GM23338 (cell line): ENCODE measurements around the gene TGIF1. TPM values are rescaled to one million over a fixed set of nuclear protein-coding genes. Genes with fewer than 3 reads are reported as not detected.

Source experiments
- ATAC-seq: fragments of 200-7000 bp; cut with Tn5 transposase; 3 replicates; pipeline ENCODE4 v1.9.1; 2020
- DNase-seq: peaks from one replicate; pipeline ENCODE4 v3.0.0-alpha.2; 2015; ENCODE audit warnings: low spot score
- H2AFZ ChIP-seq: fragments of 200-600 bp; sonication (generic); 2 replicates; pipeline ENCODE4 v1.8.0; 2016; ENCODE audit warnings: antibody characterized with exemption, mild to moderate bottlenecking, moderate library complexity
- H3F3A ChIP-seq: fragments of 200-600 bp; sonication (generic); replicated peaks from 2 replicates; pipeline ENCODE4 v1.8.0; 2017; ENCODE audit warnings: antibody characterized with exemption, mixed run types, low read depth
- H3K27ac ChIP-seq: fragments of 200-600 bp; sonication (generic); 2 replicates; pipeline ENCODE4 v1.6.1; 2016; ENCODE audit warnings: low read depth
- H3K27me3 ChIP-seq: fragments of 200-600 bp; sonication (generic); 2 replicates; pipeline ENCODE4 v1.8.0; 2016; ENCODE audit warnings: mild to moderate bottlenecking, mixed run types, moderate library complexity; ENCODE audit not compliant: insufficient read depth
- H3K36me3 ChIP-seq: fragments of 200-600 bp; sonication (generic); 2 replicates; pipeline ENCODE4 v1.8.0; 2016; ENCODE audit warnings: mild to moderate bottlenecking; ENCODE audit not compliant: insufficient read depth
- H3K4me1 ChIP-seq: fragments of 200-600 bp; sonication (generic); 2 replicates; pipeline ENCODE4 v1.8.0; 2016; ENCODE audit warnings: mild to moderate bottlenecking, moderate library complexity; ENCODE audit not compliant: insufficient read depth
- H3K4me2 ChIP-seq: fragments of 200-600 bp; sonication (generic); 2 replicates; pipeline ENCODE4 v1.7.1; 2017; ENCODE audit warnings: mixed run types
- H3K4me3 ChIP-seq: fragments of 200-600 bp; sonication (generic); 2 replicates; pipeline ENCODE4 v1.6.1; 2016; ENCODE audit warnings: mixed run types
- H3K79me2 ChIP-seq: fragments of 200-600 bp; sonication (generic); replicated peaks from 2 replicates; pipeline ENCODE4 v1.8.0; 2017; ENCODE audit warnings: mild to moderate bottlenecking; ENCODE audit not compliant: insufficient read depth
- H3K9me2 ChIP-seq: fragments of 200-600 bp; sonication (generic); 2 replicates; pipeline ENCODE4 v1.8.0; 2017; ENCODE audit not compliant: insufficient read depth
- H4K20me1 ChIP-seq: fragments of 200-600 bp; sonication (generic); replicated peaks from 2 replicates; pipeline ENCODE4 v1.8.0; 2017; ENCODE audit warnings: mild to moderate bottlenecking; ENCODE audit not compliant: insufficient read depth
- H3K27ac Mint-ChIP-seq: 2 replicates; pipeline ENCODE4 v1.8.0; 2020; ENCODE audit warnings: inconsistent platforms, mild to moderate bottlenecking, moderate library complexity, mixed read lengths
- H3K27me3 Mint-ChIP-seq: 3 replicates; pipeline ENCODE4 v1.8.0; 2022; ENCODE audit warnings: low read depth, mild to moderate bottlenecking, moderate library complexity, mixed read lengths, inconsistent platforms; ENCODE audit not compliant: insufficient read depth, poor library complexity
- H3K36me3 Mint-ChIP-seq: 3 replicates; pipeline ENCODE4 v1.8.0; 2021; ENCODE audit warnings: low read depth, mild to moderate bottlenecking, inconsistent platforms, moderate library complexity, mixed read lengths
- H3K4me1 Mint-ChIP-seq: 3 replicates; pipeline ENCODE4 v1.8.0; 2020; ENCODE audit warnings: mild to moderate bottlenecking, inconsistent platforms, mixed read lengths
- H3K4me3 Mint-ChIP-seq: 3 replicates; pipeline ENCODE4 v1.8.0; 2021; ENCODE audit warnings: moderate library complexity, mild to moderate bottlenecking, inconsistent platforms, mixed read lengths
- H3K9me3 Mint-ChIP-seq: 3 replicates; pipeline ENCODE4 v1.8.0; 2020; ENCODE audit warnings: moderate library complexity, mild to moderate bottlenecking, inconsistent platforms, mixed read lengths
- CREB1 ChIP-seq: fragments of 250-450 bp; sonication (Bioruptor Pico); IDR thresholded peaks from 2 replicates; pipeline ENCODE4 v1.5.0; 2020; ENCODE audit warnings: low read depth, mild to moderate bottlenecking, moderate library complexity
- EZH2 ChIP-seq: fragments of 200-600 bp; sonication (generic); IDR thresholded peaks from one replicate; pipeline ENCODE4 v1.8.0; 2017; ENCODE audit warnings: antibody characterized with exemption, mild to moderate bottlenecking, low read depth; ENCODE audit not compliant: unreplicated experiment
- EZH2phosphoT487 ChIP-seq: fragments of 200-600 bp; sonication (generic); IDR thresholded peaks from one replicate; pipeline ENCODE4 v1.8.1; 2018; ENCODE audit warnings: antibody characterized with exemption; ENCODE audit not compliant: unreplicated experiment
- JUNB ChIP-seq: IDR thresholded peaks from one replicate; pipeline ENCODE4 v1.6.1; 2016; ENCODE audit warnings: antibody characterized with exemption; ENCODE audit not compliant: unreplicated experiment
- POLR2AphosphoS5 ChIP-seq: IDR thresholded peaks from 2 replicates; pipeline ENCODE4 v1.6.1; 2016; ENCODE audit warnings: antibody characterized with exemption, low read depth
- STAT1 ChIP-seq: IDR thresholded peaks from one replicate; pipeline ENCODE4 v1.6.1; 2016; ENCODE audit warnings: antibody characterized with exemption; ENCODE audit not compliant: unreplicated experiment
- ZNF114 ChIP-seq: fragments of 250-450 bp; sonication (Bioruptor Pico); IDR thresholded peaks from 2 replicates; pipeline ENCODE4 v1.5.0; 2020; ENCODE audit warnings: mild to moderate bottlenecking, moderate library complexity
- ZNF331 ChIP-seq: fragments of 250-450 bp; sonication (Bioruptor Pico); IDR thresholded peaks from 2 replicates; pipeline ENCODE4 v1.5.0; 2020; ENCODE audit warnings: low read depth, mild to moderate bottlenecking, moderate library complexity
- polyA plus RNA-seq: library from polyadenylated mRNA; unstranded; fragments of >200 nt; fragmentation: Nextera tagmentation; extraction: Ambion mirVana; gene quantifications from 2 replicates; pipeline ENCODE4 v1.2.1, GENCODE V29; 2016
- total RNA-seq: library from RNA; depleted of rRNA; stranded (reverse); fragments of >200 nt; shearing (Covaris generic); gene quantifications from 2 replicates; pipeline ENCODE4 v1.2.3, GENCODE V29; 2014
- TF ChIP-seq, protein P1 (sequence below): IDR thresholded peaks from 2 replicates; pipeline ENCODE4 v1.6.1; 2016; ENCODE audit warnings: antibody characterized with exemption
- TF ChIP-seq, protein P2 (sequence below): fragments of 250-450 bp; sonication (Bioruptor Pico); IDR thresholded peaks from 2 replicates; pipeline ENCODE4 v1.5.0; 2020; ENCODE audit warnings: mild to moderate bottlenecking, moderate library complexity
- TF ChIP-seq, protein P3 (sequence below): IDR thresholded peaks from one replicate; pipeline ENCODE4 v1.6.1; 2018; ENCODE audit warnings: antibody characterized with exemption; ENCODE audit not compliant: unreplicated experiment

The TGIF1 gene
- total and polyA plus RNA-seq, 2 experiments from 2014 or later = 294 to 316 TPM

DNA sequence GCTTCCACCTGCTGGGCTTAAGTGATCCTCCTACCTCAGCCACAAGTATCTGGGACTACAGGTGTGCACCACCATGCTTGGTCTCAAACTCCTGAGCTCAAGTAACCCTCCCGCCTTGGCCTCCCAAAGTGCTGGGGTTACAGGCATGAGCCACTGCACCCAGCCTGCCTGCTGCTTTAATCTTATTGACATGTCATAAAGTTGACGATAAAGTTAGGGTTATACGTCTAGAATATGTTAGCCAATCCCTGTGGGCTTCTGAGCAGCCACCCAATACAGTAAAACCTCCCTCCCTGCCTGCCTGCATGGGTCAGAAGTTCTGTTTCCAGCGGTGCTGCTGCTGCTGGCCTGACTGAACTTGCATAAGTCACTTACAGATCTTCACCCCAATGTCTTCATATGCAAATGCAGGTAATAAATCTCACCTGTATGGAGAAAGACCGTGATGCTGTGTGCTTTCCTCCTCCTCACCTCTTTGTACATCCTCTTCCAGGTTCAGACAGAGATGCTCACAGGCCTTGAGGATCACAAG is 30.1 kb downstream of the TGIF1 start:
- Histone ChIP-seq H3K36me3 (no peaks in the 10 kb centered on the region), H3K27ac (no peak overlapping the region), H3K4me3 (no peak overlapping the region), H3K27me3 (no peaks in the 10 kb centered on the region), H3K79me2 (no peaks in the 10 kb centered on the region), H3K4me1 (peaks cover 4% of the 10 kb centered on the region; the same call in 1 of the 2 replicates), H3K9me2 (peaks cover 14% of the 10 kb centered on the region; the same call in 1 of the 2 replicates), H3F3A (peaks cover 8% of the 10 kb centered on the region; the same call in 1 of the 2 replicates), H4K20me1 (no peaks in the 10 kb centered on the region), H2AFZ (no peak overlapping the region), H3K4me2 (no peak overlapping the region)
- Mint-ChIP-seq H3K27ac (no peak overlapping the region), H3K36me3 (peaks cover 8% of the 10 kb centered on the region), H3K27me3 (peaks cover 9% of the 10 kb centered on the region), H3K4me3 (no peak overlapping the region), H3K4me1 (peaks cover 20% of the 10 kb centered on the region), H3K9me3 (peaks cover 2% of the 10 kb centered on the region)
- TF ChIP-seq, protein P1, sequence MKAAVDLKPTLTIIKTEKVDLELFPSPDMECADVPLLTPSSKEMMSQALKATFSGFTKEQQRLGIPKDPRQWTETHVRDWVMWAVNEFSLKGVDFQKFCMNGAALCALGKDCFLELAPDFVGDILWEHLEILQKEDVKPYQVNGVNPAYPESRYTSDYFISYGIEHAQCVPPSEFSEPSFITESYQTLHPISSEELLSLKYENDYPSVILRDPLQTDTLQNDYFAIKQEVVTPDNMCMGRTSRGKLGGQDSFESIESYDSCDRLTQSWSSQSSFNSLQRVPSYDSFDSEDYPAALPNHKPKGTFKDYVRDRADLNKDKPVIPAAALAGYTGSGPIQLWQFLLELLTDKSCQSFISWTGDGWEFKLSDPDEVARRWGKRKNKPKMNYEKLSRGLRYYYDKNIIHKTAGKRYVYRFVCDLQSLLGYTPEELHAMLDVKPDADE = no peak
- no peak for TF ChIP-seq ZNF331 (CRISPR knock-in tag)
- TF ChIP-seq EZH2 = no peak
- no peak for TF ChIP-seq ZNF114
- no peak for TF ChIP-seq CREB1
- no peak for TF ChIP-seq JUNB
- TF ChIP-seq POLR2AphosphoS5 = no peak
- TF ChIP-seq EZH2phosphoT487 = no peak
- TF ChIP-seq, protein P2, sequence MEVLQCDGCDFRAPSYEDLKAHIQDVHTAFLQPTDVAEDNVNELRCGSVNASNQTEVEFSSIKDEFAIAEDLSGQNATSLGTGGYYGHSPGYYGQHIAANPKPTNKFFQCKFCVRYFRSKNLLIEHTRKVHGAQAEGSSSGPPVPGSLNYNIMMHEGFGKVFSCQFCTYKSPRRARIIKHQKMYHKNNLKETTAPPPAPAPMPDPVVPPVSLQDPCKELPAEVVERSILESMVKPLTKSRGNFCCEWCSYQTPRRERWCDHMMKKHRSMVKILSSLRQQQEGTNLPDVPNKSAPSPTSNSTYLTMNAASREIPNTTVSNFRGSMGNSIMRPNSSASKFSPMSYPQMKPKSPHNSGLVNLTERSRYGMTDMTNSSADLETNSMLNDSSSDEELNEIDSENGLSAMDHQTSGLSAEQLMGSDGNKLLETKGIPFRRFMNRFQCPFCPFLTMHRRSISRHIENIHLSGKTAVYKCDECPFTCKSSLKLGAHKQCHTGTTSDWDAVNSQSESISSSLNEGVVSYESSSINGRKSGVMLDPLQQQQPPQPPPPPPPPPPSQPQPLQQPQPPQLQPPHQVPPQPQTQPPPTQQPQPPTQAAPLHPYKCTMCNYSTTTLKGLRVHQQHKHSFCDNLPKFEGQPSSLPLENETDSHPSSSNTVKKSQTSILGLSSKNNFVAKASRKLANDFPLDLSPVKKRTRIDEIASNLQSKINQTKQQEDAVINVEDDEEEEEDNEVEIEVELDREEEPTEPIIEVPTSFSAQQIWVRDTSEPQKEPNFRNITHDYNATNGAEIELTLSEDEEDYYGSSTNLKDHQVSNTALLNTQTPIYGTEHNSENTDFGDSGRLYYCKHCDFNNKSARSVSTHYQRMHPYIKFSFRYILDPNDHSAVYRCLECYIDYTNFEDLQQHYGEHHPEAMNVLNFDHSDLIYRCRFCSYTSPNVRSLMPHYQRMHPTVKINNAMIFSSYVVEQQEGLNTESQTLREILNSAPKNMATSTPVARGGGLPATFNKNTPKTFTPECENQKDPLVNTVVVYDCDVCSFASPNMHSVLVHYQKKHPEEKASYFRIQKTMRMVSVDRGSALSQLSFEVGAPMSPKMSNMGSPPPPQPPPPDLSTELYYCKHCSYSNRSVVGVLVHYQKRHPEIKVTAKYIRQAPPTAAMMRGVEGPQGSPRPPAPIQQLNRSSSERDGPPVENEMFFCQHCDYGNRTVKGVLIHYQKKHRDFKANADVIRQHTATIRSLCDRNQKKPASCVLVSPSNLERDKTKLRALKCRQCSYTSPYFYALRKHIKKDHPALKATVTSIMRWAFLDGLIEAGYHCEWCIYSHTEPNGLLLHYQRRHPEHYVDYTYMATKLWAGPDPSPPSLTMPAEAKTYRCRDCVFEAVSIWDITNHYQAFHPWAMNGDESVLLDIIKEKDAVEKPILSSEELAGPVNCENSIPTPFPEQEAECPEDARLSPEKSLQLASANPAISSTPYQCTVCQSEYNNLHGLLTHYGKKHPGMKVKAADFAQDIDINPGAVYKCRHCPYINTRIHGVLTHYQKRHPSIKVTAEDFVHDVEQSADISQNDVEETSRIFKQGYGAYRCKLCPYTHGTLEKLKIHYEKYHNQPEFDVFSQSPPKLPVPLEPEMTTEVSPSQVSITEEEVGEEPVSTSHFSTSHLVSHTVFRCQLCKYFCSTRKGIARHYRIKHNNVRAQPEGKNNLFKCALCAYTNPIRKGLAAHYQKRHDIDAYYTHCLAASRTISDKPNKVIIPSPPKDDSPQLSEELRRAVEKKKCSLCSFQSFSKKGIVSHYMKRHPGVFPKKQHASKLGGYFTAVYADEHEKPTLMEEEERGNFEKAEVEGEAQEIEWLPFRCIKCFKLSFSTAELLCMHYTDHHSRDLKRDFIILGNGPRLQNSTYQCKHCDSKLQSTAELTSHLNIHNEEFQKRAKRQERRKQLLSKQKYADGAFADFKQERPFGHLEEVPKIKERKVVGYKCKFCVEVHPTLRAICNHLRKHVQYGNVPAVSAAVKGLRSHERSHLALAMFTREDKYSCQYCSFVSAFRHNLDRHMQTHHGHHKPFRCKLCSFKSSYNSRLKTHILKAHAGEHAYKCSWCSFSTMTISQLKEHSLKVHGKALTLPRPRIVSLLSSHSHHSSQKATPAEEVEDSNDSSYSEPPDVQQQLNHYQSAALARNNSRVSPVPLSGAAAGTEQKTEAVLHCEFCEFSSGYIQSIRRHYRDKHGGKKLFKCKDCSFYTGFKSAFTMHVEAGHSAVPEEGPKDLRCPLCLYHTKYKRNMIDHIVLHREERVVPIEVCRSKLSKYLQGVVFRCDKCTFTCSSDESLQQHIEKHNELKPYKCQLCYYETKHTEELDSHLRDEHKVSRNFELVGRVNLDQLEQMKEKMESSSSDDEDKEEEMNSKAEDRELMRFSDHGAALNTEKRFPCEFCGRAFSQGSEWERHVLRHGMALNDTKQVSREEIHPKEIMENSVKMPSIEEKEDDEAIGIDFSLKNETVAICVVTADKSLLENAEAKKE (CRISPR knock-in tag) = no peak
- TF ChIP-seq, protein P3, sequence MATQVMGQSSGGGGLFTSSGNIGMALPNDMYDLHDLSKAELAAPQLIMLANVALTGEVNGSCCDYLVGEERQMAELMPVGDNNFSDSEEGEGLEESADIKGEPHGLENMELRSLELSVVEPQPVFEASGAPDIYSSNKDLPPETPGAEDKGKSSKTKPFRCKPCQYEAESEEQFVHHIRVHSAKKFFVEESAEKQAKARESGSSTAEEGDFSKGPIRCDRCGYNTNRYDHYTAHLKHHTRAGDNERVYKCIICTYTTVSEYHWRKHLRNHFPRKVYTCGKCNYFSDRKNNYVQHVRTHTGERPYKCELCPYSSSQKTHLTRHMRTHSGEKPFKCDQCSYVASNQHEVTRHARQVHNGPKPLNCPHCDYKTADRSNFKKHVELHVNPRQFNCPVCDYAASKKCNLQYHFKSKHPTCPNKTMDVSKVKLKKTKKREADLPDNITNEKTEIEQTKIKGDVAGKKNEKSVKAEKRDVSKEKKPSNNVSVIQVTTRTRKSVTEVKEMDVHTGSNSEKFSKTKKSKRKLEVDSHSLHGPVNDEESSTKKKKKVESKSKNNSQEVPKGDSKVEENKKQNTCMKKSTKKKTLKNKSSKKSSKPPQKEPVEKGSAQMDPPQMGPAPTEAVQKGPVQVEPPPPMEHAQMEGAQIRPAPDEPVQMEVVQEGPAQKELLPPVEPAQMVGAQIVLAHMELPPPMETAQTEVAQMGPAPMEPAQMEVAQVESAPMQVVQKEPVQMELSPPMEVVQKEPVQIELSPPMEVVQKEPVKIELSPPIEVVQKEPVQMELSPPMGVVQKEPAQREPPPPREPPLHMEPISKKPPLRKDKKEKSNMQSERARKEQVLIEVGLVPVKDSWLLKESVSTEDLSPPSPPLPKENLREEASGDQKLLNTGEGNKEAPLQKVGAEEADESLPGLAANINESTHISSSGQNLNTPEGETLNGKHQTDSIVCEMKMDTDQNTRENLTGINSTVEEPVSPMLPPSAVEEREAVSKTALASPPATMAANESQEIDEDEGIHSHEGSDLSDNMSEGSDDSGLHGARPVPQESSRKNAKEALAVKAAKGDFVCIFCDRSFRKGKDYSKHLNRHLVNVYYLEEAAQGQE = no peak
- no peak for TF ChIP-seq STAT1
- ATAC-seq = no peak
- DNase-seq = no peak
